Measurements from ENCODE around the gene CUEDC1.

Gene CUEDC1

DNA sequence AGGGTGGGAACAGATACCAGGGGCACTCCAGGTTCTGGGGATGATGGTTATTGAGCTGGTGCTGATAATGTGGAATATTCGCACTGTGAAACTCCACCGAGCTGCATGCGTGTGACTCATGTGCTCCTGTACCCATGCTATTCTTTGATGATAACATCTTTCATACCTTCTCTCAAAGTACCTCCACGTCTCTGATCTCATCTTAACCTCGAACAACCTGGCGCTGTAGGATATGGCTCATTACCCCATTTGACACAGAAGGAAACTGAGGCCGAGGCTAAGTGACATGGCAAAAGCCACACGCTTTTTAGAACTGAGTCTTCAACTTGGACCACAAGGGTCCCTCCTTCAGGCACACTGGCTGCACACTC lies 75.1 kb downstream of the CUEDC1 start:
- Histone ChIP-seq H3K27me3 (0 out of 22 replicates have a peak, but pooled peaks cover 0 to 5% (median 0%) of the 10 kb centered on the region in 11 experiments), H3K27ac (no peak overlapping the region), H3K4me3 (no peak overlapping the region), H3K4me2 (peak overlapping the region in 4 of 11 experiments; percentile 91 to 99 (median 99); a peak in 2 of 22 replicates), H4K20me1 (peaks cover 0 to 15% (median 0%) of the 10 kb centered on the region in 11 experiments; a peak in 6 of 22 replicates), H3K9ac (no peak overlapping the region), H3K9me3 (replicated peaks in 1 of 11) (peaks cover 0 to 3% (median 0%) of the 10 kb centered on the region in 11 experiments; a peak in 2 of 22 replicates), H3K36me3 (peaks cover 0 to 12% (median 0%) of the 10 kb centered on the region in 11 experiments; a peak in 2 of 22 replicates), H3K4me1 (peaks cover 44 to 62% (median 50%) of the 10 kb centered on the region in 10 experiments)
- no peak for TF ChIP-seq Cebpa-rat (IDR thresholded peaks at IDR 0.05)

- H3K4me3 ChIP-seq = no peak overlapping the region
- peaks cover 0 to 7% (median 0%) of the 10 kb centered on the region in 11 experiments; a peak in 1 of 22 replicates for H3K36me3 ChIP-seq
- TF ChIP-seq Cebpa-rat (IDR thresholded peaks at IDR 0.05) = no peak
- peak overlapping the region in 2 of 11 experiments; percentile 11 to 47; a peak in 2 of 22 replicates for H3K27ac ChIP-seq
- H3K4me1 ChIP-seq = peaks cover 48 to 66% (median 55%) of the 10 kb centered on the region in 10 experiments
- peak overlapping the region in 2 of 11 experiments; percentile 3 to 5; a peak in 1 of 22 replicates for H3K9ac ChIP-seq
- peak overlapping the region; percentile 46 to 100 (median 99) for H3K4me2 ChIP-seq
- H3K27me3 ChIP-seq = 0 out of 22 replicates have a peak, but pooled peaks cover 0 to 5% (median 0%) of the 10 kb centered on the region in 11 experiments
- H4K20me1 ChIP-seq = peaks cover 0 to 19% (median 0%) of the 10 kb centered on the region in 11 experiments; a peak in 6 of 22 replicates
- H3K9me3 ChIP-seq (replicated peaks in 1 of 11) = peaks cover 0 to 3% (median 0%) of the 10 kb centered on the region in 11 experiments; a peak in 2 of 22 replicates
These were observed 75.7 kb downstream of the CUEDC1 start for GRCh38 chr17:57879437-57880085.

GRCh38 chr17:57877803-57878377 lies 77.3 kb downstream of the CUEDC1 start:
- Histone ChIP-seq H3K4me3 (no peak overlapping the region), H3K9me3 (replicated peaks in 1 of 11) (peaks cover 0 to 2% (median 0%) of the 10 kb centered on the region in 11 experiments; a peak in 2 of 22 replicates), H3K9ac (peak overlapping the region in 3 of 11 experiments; percentile 28 to 38 (median 35); a peak in 5 of 22 replicates), H3K4me2 (peak overlapping the region; percentile 70 to 100 (median 99)), H3K27me3 (0 out of 22 replicates have a peak, but pooled peaks cover 0 to 5% (median 0%) of the 10 kb centered on the region in 11 experiments), H3K27ac (peak overlapping the region in 7 of 11 experiments; percentile 5 to 97 (median 24); a peak in 7 of 22 replicates), H3K36me3 (0 out of 22 replicates have a peak, but pooled peaks cover 0 to 1% (median 0%) of the 10 kb centered on the region in 11 experiments), H4K20me1 (peaks cover 0 to 33% (median 0%) of the 10 kb centered on the region in 11 experiments; a peak in 6 of 22 replicates), H3K4me1 (peaks cover 65 to 83% (median 72%) of the 10 kb centered on the region in 10 experiments)
- TF ChIP-seq Cebpa-rat (IDR thresholded peaks at IDR 0.05) = no peak

DNA sequence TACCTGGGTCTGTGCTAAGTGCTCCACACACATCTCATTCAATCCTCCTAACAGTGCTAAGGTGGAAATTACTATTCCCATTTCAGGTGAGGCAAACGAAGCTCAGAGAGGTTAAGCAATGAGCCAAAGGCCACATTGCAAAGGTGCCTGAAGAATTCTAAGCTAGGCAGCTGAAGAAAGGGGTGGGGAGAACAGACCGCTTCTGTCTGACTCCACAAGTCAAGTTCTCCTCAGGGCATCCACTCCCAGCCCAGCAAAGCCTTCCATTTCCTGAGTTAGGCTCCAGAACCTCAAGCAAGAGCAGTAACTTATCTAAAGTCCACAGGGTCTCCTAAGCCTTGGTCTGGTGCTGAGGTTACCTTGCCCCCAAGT lies 78.4 kb downstream of the CUEDC1 start:
- Histone ChIP-seq H3K36me3 (no peaks in the 10 kb centered on the region), H3K4me3 (no peak overlapping the region), H4K20me1 (peaks cover 0 to 44% (median 0%) of the 10 kb centered on the region in 11 experiments; a peak in 6 of 22 replicates), H3K9me3 (replicated peaks in 1 of 11) (no peaks in the 10 kb centered on the region), H3K4me2 (peak overlapping the region; percentile 44 to 100 (median 99)), H3K4me1 (peaks cover 75 to 93% (median 82%) of the 10 kb centered on the region in 10 experiments), H3K27ac (peak overlapping the region in 8 of 11 experiments; percentile 83 to 97 (median 93); a peak in 14 of 22 replicates), H3K9ac (peak overlapping the region in 10 of 11 experiments; percentile 10 to 88 (median 71); a peak in 11 of 22 replicates), H3K27me3 (peaks cover 0 to 5% (median 0%) of the 10 kb centered on the region in 11 experiments; a peak in 1 of 22 replicates)
- TF ChIP-seq Cebpa-rat (IDR thresholded peaks at IDR 0.05) = no peak

- peak overlapping the region in 9 of 11 experiments; percentile 5 to 97 (median 92); a peak in 18 of 22 replicates for H3K27ac ChIP-seq
- H3K4me2 ChIP-seq = peak overlapping the region; percentile 91 to 100 (median 99)
- H3K4me1 ChIP-seq = peaks cover 77 to 96% (median 88%) of the 10 kb centered on the region in 10 experiments
- peaks cover 0 to 5% (median 0%) of the 10 kb centered on the region in 11 experiments; a peak in 1 of 22 replicates for H3K27me3 ChIP-seq
- H3K4me3 ChIP-seq = peak overlapping the region in 6 of 10 experiments; percentile 0 to 56 (median 31); a peak in 5 of 20 replicates
- peaks cover 0 to 47% (median 0%) of the 10 kb centered on the region in 11 experiments; a peak in 6 of 22 replicates for H4K20me1 ChIP-seq
- peaks cover 0 to 1% (median 0%) of the 10 kb centered on the region in 11 experiments; a peak in 1 of 22 replicates for H3K36me3 ChIP-seq
- H3K9ac ChIP-seq = peak overlapping the region in 10 of 11 experiments; percentile 15 to 88 (median 76); a peak in 17 of 22 replicates
- no peak for TF ChIP-seq Cebpa-rat (IDR thresholded peaks at IDR 0.05)
- H3K9me3 ChIP-seq (replicated peaks in 1 of 11) = no peaks in the 10 kb centered on the region
These were observed 79.0 kb downstream of the CUEDC1 start for GRCh38 chr17:57876023-57876865.

DNA sequence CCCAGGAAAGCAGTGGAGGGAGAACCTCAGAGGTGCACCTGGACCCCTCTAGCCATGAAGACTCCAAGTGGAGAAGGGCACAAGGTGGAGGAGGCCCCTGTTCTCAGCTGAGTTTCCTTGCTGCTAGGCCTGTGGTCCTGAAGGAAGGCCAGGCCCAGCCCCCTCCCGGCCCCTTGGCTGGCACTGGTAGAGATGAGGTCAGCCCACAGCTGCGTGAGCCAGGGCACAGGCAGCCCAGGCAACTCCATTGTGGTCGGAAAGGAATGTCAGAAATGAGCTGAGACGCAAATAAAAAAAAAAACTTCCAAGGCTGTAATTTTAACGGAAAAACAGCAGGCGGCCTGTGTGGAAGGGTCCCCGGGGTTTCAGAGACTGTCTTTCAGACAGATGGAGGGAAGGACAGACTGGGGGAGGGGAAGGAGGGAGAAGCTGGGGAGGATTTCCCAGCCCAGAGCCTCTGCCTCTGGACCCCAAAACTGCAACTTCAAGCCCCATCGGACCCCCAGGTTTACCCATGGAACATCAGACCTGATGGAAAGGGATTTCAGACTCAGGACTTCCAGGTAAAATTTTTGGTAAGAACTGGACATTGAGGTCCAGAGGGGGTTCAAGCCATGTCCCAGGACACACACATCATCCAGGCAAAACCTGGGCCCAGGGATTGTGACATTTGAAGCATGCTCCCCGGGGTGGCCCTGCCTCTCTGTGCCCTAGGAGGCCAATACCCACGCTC lies 79.8 kb downstream of the CUEDC1 start:
- H3K4me2 ChIP-seq = peak overlapping the region; percentile 91 to 100 (median 99)
- H3K9me3 ChIP-seq (replicated peaks in 1 of 11) = no peaks in the 10 kb centered on the region
- peak overlapping the region in 10 of 11 experiments; percentile 47 to 88 (median 76); a peak in 18 of 22 replicates for H3K9ac ChIP-seq
- H3K4me3 ChIP-seq = peak overlapping the region in 8 of 10 experiments; percentile 26 to 56 (median 41); a peak in 11 of 20 replicates
- TF ChIP-seq Cebpa-rat (IDR thresholded peaks at IDR 0.05) = no peak
- H3K36me3 ChIP-seq = peaks cover 0 to 9% (median 0%) of the 10 kb centered on the region in 11 experiments; a peak in 2 of 22 replicates
- H3K27ac ChIP-seq = peak overlapping the region in 10 of 11 experiments; percentile 11 to 97 (median 92); a peak in 20 of 22 replicates
- H3K27me3 ChIP-seq = peaks cover 0 to 5% (median 0%) of the 10 kb centered on the region in 11 experiments; a peak in 1 of 22 replicates
- peaks cover 0 to 47% (median 0%) of the 10 kb centered on the region in 11 experiments; a peak in 6 of 22 replicates for H4K20me1 ChIP-seq
- H3K4me1 ChIP-seq = peaks cover 82 to 99% (median 96%) of the 10 kb centered on the region in 10 experiments

Measured in BLaER1 treated with 17β-estradiol and CSF1 and Interleukin-3, amounts not matched to agents 10 nM and 100 nM (cell line).